ENCODE results near the gene HINT3.

DNA sequence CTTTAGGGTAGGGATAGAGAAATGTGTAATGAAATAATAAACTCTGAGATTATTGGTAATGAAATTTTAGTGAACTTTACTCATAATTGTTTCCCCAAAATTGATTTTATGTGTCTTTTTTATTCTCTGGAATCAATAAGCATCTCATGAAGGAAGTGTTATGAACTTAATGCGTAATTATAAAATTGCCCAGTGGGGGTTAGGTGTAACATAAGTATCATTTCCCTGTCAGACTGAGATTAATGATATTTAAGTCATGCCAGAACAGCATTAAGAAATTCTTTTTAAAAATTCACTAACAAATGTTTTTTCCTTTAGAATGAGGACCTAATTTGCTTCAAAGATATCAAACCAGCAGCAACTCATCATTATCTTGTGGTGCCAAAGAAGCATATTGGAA is 10.0 kb downstream of the HINT3 start:
- no peak for TF ChIP-seq POLR2A (IDR thresholded peaks at IDR 0.05)
- TF ChIP-seq, protein P1, sequence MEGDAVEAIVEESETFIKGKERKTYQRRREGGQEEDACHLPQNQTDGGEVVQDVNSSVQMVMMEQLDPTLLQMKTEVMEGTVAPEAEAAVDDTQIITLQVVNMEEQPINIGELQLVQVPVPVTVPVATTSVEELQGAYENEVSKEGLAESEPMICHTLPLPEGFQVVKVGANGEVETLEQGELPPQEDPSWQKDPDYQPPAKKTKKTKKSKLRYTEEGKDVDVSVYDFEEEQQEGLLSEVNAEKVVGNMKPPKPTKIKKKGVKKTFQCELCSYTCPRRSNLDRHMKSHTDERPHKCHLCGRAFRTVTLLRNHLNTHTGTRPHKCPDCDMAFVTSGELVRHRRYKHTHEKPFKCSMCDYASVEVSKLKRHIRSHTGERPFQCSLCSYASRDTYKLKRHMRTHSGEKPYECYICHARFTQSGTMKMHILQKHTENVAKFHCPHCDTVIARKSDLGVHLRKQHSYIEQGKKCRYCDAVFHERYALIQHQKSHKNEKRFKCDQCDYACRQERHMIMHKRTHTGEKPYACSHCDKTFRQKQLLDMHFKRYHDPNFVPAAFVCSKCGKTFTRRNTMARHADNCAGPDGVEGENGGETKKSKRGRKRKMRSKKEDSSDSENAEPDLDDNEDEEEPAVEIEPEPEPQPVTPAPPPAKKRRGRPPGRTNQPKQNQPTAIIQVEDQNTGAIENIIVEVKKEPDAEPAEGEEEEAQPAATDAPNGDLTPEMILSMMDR (IDR thresholded peaks at IDR 0.05) = no peak
